ENCODE measurements around the gene MBNL1. TPM values are rescaled to one million over a fixed set of nuclear protein-coding genes. Genes with fewer than 3 reads are reported as not detected.

The MBNL1 gene
- total RNA-seq, 4 donors from 2014 or later, result 353 to 653 (median 495) TPM

GRCh38 chr3:152325136-152325535 lies 56.4 kb downstream of the MBNL1 start:
- H3K4me3 ChIP-seq, result no peak overlapping the region
- DNase-seq (ENCODE audit: low spot score in 2 of 2), result no peak
- no peak for TF ChIP-seq CTCF (IDR thresholded peaks at IDR 0.05)
- TF ChIP-seq POLR2A (IDR thresholded peaks at IDR 0.05), result no peak
- no peak for TF ChIP-seq EP300 (IDR thresholded peaks at IDR 0.05)
- peaks cover 0 to 6% (median 0%) of the 10 kb centered on the region in 4 donors for H3K9me3 ChIP-seq
- peaks cover 0 to 79% (median 39%) of the 10 kb centered on the region in 4 donors for H3K4me1 ChIP-seq
- peaks cover 0 to 9% (median 0%) of the 10 kb centered on the region in 3 donors for H3K36me3 ChIP-seq
- H3K27ac ChIP-seq, result no peak overlapping the region
- WGBS, 2 donors, result 90 to 95% methylated on average over 2 of the region's 2 CpGs
- no peaks in the 10 kb centered on the region for H3K27me3 ChIP-seq

- DNase-seq (ENCODE audit: low spot score in 2 of 2), result no peak
- 97 to 100% methylated on average over 2 of the region's 2 CpGs for WGBS, 2 donors
- H3K36me3 ChIP-seq, result peaks cover 0 to 9% (median 0%) of the 10 kb centered on the region in 3 donors
- H3K9me3 ChIP-seq, result peaks cover 0 to 6% (median 0%) of the 10 kb centered on the region in 4 donors
- peaks cover 0 to 79% (median 27%) of the 10 kb centered on the region in 4 donors for H3K4me1 ChIP-seq
- H3K27me3 ChIP-seq, result no peaks in the 10 kb centered on the region
- TF ChIP-seq POLR2A (IDR thresholded peaks at IDR 0.05), result no peak
- no peak for TF ChIP-seq CTCF (IDR thresholded peaks at IDR 0.05)
- TF ChIP-seq EP300 (IDR thresholded peaks at IDR 0.05), result no peak
- no peak overlapping the region for H3K4me3 ChIP-seq
- peak overlapping the region in 2 of 4 donors; percentile 73 to 76 for H3K27ac ChIP-seq
Measured at GRCh38 chr3:152327203-152327602, 58.5 kb downstream of the MBNL1 start.

GRCh38 chr3:152328841-152329240 lies 60.1 kb downstream of the MBNL1 start:
- WGBS, 2 donors, result 31 to 45% methylated on average over 3 of the region's 3 CpGs
- Histone ChIP-seq H3K4me1 (peaks cover 0 to 73% (median 23%) of the 10 kb centered on the region in 4 donors), H3K9me3 (peaks cover 0 to 6% (median 0%) of the 10 kb centered on the region in 4 donors), H3K27me3 (no peaks in the 10 kb centered on the region), H3K27ac (peak overlapping the region; percentile 19 to 76 (median 48)), H3K4me3 (no peak overlapping the region), H3K36me3 (peaks cover 0 to 9% (median 0%) of the 10 kb centered on the region in 3 donors)
- peak; percentile 26 to 84 for TF ChIP-seq EP300 (IDR thresholded peaks at IDR 0.05)
- TF ChIP-seq CTCF (IDR thresholded peaks at IDR 0.05), result no peak
- no peak for DNase-seq (ENCODE audit: low spot score in 2 of 2)

- no peak for DNase-seq (ENCODE audit: low spot score in 2 of 2)
- Histone ChIP-seq H3K4me3 (no peak overlapping the region), H3K27me3 (no peaks in the 10 kb centered on the region), H3K36me3 (peaks cover 0 to 15% (median 0%) of the 10 kb centered on the region in 3 donors), H3K9me3 (peaks cover 0 to 6% (median 0%) of the 10 kb centered on the region in 4 donors), H3K27ac (peak overlapping the region in 2 of 4 donors; percentile 67 to 75), H3K4me1 (peaks cover 2 to 64% (median 25%) of the 10 kb centered on the region in 4 donors)
- TF ChIP-seq CTCF (IDR thresholded peaks at IDR 0.05) (no peak), EP300 (IDR thresholded peaks at IDR 0.05) (no peak), POLR2A (IDR thresholded peaks at IDR 0.05) (no peak)
- 60 to 73% methylated on average over 2 of the region's 2 CpGs for WGBS, 2 donors
Measured at GRCh38 chr3:152330559-152330958, 61.8 kb downstream of the MBNL1 start.

GRCh38 chr3:152331018-152331541 lies 62.4 kb downstream of the MBNL1 start:
- TF ChIP-seq EP300 (IDR thresholded peaks at IDR 0.05), result peak in 1 of 2 donors; percentile 65
- TF ChIP-seq CTCF (IDR thresholded peaks at IDR 0.05), result no peak
- DNase-seq (ENCODE audit: low spot score in 2 of 2), result no peak
- Histone ChIP-seq H3K9me3 (peaks cover 0 to 3% (median 0%) of the 10 kb centered on the region in 4 donors), H3K4me1 (peaks cover 4 to 64% (median 25%) of the 10 kb centered on the region in 4 donors), H3K27ac (peak overlapping the region in 2 of 4 donors; percentile 67 to 75), H3K36me3 (peaks cover 0 to 11% (median 0%) of the 10 kb centered on the region in 3 donors), H3K4me3 (no peak overlapping the region), H3K27me3 (no peaks in the 10 kb centered on the region)
- 50 to 60% methylated on average over 2 of the region's 2 CpGs for WGBS, 2 donors

Data from tibial nerve (tissue), 4 donors.